ENCODE measurements around the gene SEMA3A. TPM values are rescaled to one million over a fixed set of nuclear protein-coding genes. Genes with fewer than 3 reads are reported as not detected.
A peak's percentile ranks its signal among the peaks of the same experiment; 100 is the strongest.

Gene SEMA3A
- total and polyA plus RNA-seq, 7 donors: 0.23 to 83.8 (median 50.1) TPM

DNA sequence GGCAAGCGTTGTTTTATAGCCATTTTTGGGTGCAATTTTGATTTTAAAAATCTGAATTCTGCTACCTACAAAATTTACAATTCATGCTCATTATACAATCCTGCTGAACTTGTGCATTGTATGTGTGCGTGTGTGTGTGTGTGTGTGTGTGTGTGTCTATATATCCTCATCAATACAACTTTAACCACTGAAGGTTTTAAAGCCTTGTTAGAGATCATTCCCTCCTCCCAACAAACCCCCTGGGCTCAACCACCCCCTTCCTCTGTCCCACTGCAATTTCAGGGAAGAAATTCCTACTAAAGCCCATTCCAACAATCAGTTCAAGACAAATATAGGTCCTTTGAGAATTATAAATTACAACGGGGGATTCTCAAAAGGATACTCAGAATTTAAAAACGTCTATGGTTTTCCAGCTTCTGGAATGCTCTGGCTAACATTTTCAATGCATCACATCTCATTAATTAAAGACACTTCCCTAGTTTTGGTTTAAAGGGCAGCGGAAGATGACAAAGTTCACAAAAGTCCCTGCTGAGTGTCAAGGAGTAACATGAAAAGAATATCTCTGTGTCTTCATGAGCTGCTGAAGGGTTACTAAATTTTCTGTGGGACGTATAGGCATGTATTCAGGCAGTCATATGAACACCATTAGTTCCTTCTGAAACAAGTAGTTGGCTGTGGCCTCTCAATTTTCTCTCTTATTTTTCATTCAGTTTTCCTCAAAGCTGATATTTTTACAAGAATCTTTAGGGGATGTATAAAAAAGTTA lies 889 bp upstream of the SEMA3A start:
- H3K36me3 ChIP-seq: no peaks in the 10 kb centered on the region
- 35 to 48% methylated on average over 6 of the region's 6 CpGs for WGBS, 2 donors
- peak overlapping the region; percentile 44 to 59 (median 53) for H3K4me3 ChIP-seq
- no peak for TF ChIP-seq POLR2A (IDR thresholded peaks at IDR 0.05)
- TF ChIP-seq EP300 (IDR thresholded peaks at IDR 0.05): no peak
- TF ChIP-seq, protein P1, sequence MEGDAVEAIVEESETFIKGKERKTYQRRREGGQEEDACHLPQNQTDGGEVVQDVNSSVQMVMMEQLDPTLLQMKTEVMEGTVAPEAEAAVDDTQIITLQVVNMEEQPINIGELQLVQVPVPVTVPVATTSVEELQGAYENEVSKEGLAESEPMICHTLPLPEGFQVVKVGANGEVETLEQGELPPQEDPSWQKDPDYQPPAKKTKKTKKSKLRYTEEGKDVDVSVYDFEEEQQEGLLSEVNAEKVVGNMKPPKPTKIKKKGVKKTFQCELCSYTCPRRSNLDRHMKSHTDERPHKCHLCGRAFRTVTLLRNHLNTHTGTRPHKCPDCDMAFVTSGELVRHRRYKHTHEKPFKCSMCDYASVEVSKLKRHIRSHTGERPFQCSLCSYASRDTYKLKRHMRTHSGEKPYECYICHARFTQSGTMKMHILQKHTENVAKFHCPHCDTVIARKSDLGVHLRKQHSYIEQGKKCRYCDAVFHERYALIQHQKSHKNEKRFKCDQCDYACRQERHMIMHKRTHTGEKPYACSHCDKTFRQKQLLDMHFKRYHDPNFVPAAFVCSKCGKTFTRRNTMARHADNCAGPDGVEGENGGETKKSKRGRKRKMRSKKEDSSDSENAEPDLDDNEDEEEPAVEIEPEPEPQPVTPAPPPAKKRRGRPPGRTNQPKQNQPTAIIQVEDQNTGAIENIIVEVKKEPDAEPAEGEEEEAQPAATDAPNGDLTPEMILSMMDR (IDR thresholded peaks at IDR 0.05): no peak
- no peak for TF ChIP-seq POLR2AphosphoS5 (IDR thresholded peaks at IDR 0.05)
- no peak for DNase-seq
- peak overlapping the region; percentile 75 to 86 (median 82) for H3K27ac ChIP-seq
- intact Hi-C loops (cut with DNase I): loop anchor here (2.0 to 10.0 kb wide), 3 partner anchors 119 to 809 kb away; no protein-coding TSS in a partner anchor
- no peaks in the 10 kb centered on the region for H3K9me3 ChIP-seq
- peaks cover 0 to 23% (median 5%) of the 10 kb centered on the region in 4 donors for H3K4me1 ChIP-seq
- H3K27me3 ChIP-seq: no peaks in the 10 kb centered on the region

DNA sequence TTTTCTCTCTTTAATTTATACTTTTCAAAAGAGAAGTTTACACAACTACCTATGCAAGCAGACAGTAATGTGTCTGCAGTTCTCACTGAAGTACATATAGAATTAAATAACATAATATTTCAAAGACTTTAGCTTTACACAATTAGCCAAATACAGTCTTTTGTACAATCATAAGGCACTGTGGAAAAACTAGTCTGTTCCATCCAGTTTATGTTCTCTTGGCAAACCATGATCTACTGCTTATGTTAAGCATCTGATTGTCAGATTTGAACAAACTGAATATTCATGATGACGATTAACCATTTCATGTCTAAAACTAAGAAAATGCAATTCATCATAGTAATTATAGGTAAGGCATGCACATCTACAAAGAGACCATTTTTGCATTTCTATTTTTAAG lies 842 bp downstream of the SEMA3A start:
- Histone ChIP-seq H3K27ac (peak overlapping the region; percentile 75 to 86 (median 82)), H3K4me3 (peak overlapping the region; percentile 44 to 59 (median 53)), H3K36me3 (no peaks in the 10 kb centered on the region), H3K9me3 (no peaks in the 10 kb centered on the region), H3K4me1 (peaks cover 0 to 40% (median 13%) of the 10 kb centered on the region in 4 donors), H3K27me3 (no peaks in the 10 kb centered on the region)
- TF ChIP-seq POLR2A (IDR thresholded peaks at IDR 0.05): no peak
- TF ChIP-seq POLR2AphosphoS5 (IDR thresholded peaks at IDR 0.05): peak in 1 of 4 donors; percentile 22
- no peak for TF ChIP-seq EP300 (IDR thresholded peaks at IDR 0.05)
- TF ChIP-seq, protein P1 (IDR thresholded peaks at IDR 0.05): no peak
- 61 to 64% methylated on average over 1 of the region's 1 CpG for WGBS, 2 donors
- no peak for DNase-seq
- intact Hi-C loops (cut with DNase I): loop anchor here (5.0 to 10.0 kb wide), 3 partner anchors 216 to 811 kb away; no protein-coding TSS in a partner anchor

DNA sequence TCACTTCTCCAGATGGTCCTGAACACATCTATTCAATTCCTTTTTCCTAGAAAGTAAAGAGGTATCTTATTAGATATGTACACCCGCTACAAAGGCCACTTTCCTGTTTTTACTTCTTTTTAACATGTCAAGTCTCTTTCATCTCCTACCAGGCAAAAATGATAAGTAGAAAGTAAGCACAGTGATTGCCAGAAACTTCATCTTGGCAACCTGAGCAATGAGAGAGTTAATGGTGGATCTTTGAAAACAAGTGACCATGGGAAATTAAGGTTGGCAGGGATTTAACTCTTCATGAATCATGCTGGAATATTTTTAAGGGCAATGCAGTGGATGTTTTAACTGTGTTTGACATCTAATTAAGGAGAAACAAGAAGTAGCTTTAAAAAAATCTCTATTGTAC lies 2.7 kb downstream of the SEMA3A start:
- intact Hi-C loops (cut with DNase I): loop anchor here (5.0 to 10.0 kb wide), 3 partner anchors 215 to 813 kb away; no protein-coding TSS in a partner anchor
- Histone ChIP-seq H3K27me3 (no peaks in the 10 kb centered on the region), H3K4me1 (peaks cover 0 to 53% (median 31%) of the 10 kb centered on the region in 4 donors), H3K4me3 (peak overlapping the region; percentile 44 to 59 (median 53)), H3K36me3 (no peaks in the 10 kb centered on the region), H3K27ac (peak overlapping the region; percentile 75 to 86 (median 82)), H3K9me3 (no peaks in the 10 kb centered on the region)
- TF ChIP-seq POLR2A (IDR thresholded peaks at IDR 0.05) (no peak), EP300 (IDR thresholded peaks at IDR 0.05) (no peak), POLR2AphosphoS5 (IDR thresholded peaks at IDR 0.05) (no peak)
- TF ChIP-seq, protein P1 (IDR thresholded peaks at IDR 0.05): no peak
- DNase-seq: no peak
- WGBS, 2 donors: 67 to 94% methylated on average over 1 of the region's 1 CpG

DNA sequence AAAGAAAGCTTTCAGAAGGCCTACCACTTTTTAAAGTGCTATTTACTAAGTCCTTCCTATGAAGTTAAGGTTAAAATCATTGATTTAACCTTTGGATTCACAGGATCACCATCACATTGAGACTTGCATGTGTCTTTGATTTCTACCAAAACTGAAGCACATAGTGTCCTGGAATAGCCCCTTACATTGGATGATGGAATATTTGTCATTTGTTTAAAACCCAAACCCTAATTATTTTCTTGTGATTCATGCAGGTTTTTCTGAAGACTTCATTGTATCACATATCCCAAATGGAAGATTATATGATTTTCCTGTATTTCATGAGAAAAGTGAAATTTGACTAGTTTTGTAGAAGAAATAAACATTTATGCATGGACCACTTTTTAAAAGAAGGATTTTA lies 3.3 kb downstream of the SEMA3A start:
- Histone ChIP-seq H3K9me3 (no peaks in the 10 kb centered on the region), H3K27me3 (no peaks in the 10 kb centered on the region), H3K36me3 (no peaks in the 10 kb centered on the region), H3K4me3 (peak overlapping the region in 3 of 4 donors; percentile 50 to 59 (median 56)), H3K4me1 (peaks cover 0 to 54% (median 33%) of the 10 kb centered on the region in 4 donors), H3K27ac (peak overlapping the region; percentile 75 to 86 (median 82))
- TF ChIP-seq POLR2A (IDR thresholded peaks at IDR 0.05): no peak
- TF ChIP-seq POLR2AphosphoS5 (IDR thresholded peaks at IDR 0.05): no peak
- TF ChIP-seq EP300 (IDR thresholded peaks at IDR 0.05): no peak
- TF ChIP-seq, protein P1 (IDR thresholded peaks at IDR 0.05): no peak
- DNase-seq: no peak
- intact Hi-C loops (cut with DNase I): loop anchor here (5.0 to 10.0 kb wide), 3 partner anchors 214 to 814 kb away; no protein-coding TSS in a partner anchor

All from sigmoid colon (tissue), 7 donors.